GM12865 (cell line): ENCODE results near the gene RASSF8.

ENCODE experiments used
- DNase-seq: peaks from one replicate; pipeline ENCODE4 v3.0.0; 2010; ENCODE audit warnings: low read depth
- H3K4me3 ChIP-seq: 2 replicates; pipeline ENCODE4 v1.5.1; 2011; ENCODE audit warnings: mild to moderate bottlenecking, low read depth, low read length, control low read depth
- CTCF ChIP-seq: IDR thresholded peaks from 2 replicates; pipeline ENCODE4 v1.5.1; 2011; ENCODE audit warnings: low read length, control low read depth, low read depth, inconsistent platforms; ENCODE audit not compliant: insufficient read depth; ENCODE audit errors: missing control alignments

RASSF8 gene

GRCh38 chr12:25980035-25980434, 21.6 kb downstream of the RASSF8 start:
- DNase-seq = no peak
- no peak overlapping the region for H3K4me3 ChIP-seq
- TF ChIP-seq CTCF = no peak

- TF ChIP-seq CTCF = no peak
- H3K4me3 ChIP-seq = no peak overlapping the region
- DNase-seq = no peak
Measured at GRCh38 chr12:25981597-25981996, 23.1 kb downstream of the RASSF8 start.

- no peak for TF ChIP-seq CTCF
- no peak for DNase-seq
- H3K4me3 ChIP-seq = no peak overlapping the region
Measured at GRCh38 chr12:25982416-25982815, 23.9 kb downstream of the RASSF8 start.

- no peak for DNase-seq
- H3K4me3 ChIP-seq = no peak overlapping the region
- TF ChIP-seq CTCF = no peak
Measured at GRCh38 chr12:25983625-25984024, 25.1 kb downstream of the RASSF8 start.

GRCh38 chr12:25984759-25985158, 26.3 kb downstream of the RASSF8 start:
- TF ChIP-seq CTCF = no peak
- no peak for DNase-seq
- no peak overlapping the region for H3K4me3 ChIP-seq

GRCh38 chr12:25985316-25986175, 27.1 kb downstream of the RASSF8 start:
- DNase-seq = no peak
- no peak overlapping the region for H3K4me3 ChIP-seq
- no peak for TF ChIP-seq CTCF

GRCh38 chr12:25986180-25986579, 27.7 kb downstream of the RASSF8 start:
- no peak overlapping the region for H3K4me3 ChIP-seq
- no peak for DNase-seq
- TF ChIP-seq CTCF = no peak
